Hematopoietic multipotent progenitor cell treated with erythropoietin and hydrocortisone succinate and interleukin-3 and kit ligand, for 4 days (in vitro differentiated cells): ENCODE data around the gene PCSK2.
"Not testable (repeated sequence)": the region's sequence is repeated elsewhere in the genome, so short reads cannot be mapped to it uniquely, and the experiment has no call there.

Experiments
- DNase-seq: peaks from one replicate; pipeline ENCODE4 v3.0.0-alpha.2; 2015

Gene PCSK2, protein sequence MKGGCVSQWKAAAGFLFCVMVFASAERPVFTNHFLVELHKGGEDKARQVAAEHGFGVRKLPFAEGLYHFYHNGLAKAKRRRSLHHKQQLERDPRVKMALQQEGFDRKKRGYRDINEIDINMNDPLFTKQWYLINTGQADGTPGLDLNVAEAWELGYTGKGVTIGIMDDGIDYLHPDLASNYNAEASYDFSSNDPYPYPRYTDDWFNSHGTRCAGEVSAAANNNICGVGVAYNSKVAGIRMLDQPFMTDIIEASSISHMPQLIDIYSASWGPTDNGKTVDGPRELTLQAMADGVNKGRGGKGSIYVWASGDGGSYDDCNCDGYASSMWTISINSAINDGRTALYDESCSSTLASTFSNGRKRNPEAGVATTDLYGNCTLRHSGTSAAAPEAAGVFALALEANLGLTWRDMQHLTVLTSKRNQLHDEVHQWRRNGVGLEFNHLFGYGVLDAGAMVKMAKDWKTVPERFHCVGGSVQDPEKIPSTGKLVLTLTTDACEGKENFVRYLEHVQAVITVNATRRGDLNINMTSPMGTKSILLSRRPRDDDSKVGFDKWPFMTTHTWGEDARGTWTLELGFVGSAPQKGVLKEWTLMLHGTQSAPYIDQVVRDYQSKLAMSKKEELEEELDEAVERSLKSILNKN

DNA sequence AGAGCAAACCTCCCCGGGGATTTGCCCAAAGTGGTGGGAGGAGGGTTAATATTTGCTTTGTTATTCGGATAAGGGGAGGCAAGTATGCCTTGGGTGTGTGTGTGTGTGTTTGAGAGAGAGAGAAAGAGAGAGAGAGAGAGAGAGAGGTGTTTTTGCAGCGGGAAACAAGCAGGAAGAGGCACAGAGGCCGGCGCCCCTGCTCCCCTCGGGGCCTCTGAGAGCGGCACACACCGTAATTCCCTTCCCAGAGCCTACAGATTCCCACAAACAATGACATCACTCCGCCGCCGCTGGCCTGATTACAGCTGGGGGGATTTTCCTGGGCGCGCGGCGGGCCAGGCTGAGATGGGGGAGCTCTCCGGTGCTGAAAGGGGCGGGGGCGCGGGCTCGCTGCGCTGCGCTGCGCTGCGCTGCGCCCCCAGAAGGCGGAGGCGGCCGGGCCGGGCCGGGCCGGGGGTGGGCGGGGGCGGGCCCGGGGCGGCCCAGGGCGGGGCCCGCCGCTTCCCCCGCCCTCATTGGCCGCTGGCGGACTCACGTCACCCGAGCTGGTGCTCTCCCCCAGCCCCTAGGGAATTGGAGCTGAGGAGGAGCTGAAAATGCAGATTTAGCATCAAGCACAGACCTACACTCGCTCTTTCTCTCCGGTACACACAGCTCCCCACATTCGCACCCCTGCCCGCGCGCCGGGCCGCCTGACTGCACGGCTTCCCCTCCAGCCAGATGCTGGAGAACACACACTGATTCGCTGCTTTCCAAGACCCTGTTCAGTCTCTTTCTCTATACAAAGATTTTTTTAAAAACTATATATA is at the start of gene PCSK2:
PCSK2 (plus strand) TSS at position 631 of the 809 bp plus-strand sequence. CDS start 266 bp downstream, outside the sequence.
- peak; percentile 31 for DNase-seq

DNA sequence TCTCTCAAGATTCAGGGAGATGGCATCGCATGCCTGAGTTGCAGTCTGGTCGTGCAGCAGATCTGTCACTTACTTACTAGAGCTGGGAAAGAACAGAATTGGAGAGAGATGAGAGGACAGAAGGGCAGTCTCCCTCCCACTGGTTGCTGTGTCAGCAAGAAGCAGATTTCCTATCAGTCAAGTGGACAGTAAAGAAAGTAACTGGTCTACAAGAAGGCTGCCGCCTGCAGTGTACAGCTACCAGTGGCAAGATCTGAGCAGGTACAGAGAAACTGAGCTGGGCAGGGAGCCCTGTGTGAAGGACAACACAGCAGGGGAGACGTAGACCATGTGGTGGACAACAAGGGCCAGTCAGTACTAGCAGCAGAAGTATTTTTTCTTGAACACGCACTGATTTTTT is 49.5 kb upstream of the PCSK2 start:
- no peak for DNase-seq

DNA sequence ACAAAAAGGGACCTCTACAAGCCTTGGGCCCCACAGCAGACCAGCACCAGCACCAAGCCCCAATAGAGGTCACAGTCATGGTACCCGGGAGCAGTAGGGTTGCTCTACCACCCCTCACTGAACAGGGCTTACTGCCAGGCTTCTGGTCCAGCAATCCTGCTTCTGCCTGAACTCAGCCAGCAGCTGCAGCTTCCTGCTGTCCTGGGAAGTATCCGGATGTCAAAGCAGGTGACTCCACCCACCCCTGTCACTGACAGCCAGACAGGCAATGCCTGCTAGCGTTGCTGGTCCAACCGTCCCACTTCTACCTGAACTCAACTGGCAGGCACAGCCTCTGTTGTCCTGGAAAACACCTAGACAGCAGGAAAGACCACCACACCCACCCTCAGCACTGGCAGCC is 47.0 kb upstream of the PCSK2 start:
- no peak for DNase-seq

DNA sequence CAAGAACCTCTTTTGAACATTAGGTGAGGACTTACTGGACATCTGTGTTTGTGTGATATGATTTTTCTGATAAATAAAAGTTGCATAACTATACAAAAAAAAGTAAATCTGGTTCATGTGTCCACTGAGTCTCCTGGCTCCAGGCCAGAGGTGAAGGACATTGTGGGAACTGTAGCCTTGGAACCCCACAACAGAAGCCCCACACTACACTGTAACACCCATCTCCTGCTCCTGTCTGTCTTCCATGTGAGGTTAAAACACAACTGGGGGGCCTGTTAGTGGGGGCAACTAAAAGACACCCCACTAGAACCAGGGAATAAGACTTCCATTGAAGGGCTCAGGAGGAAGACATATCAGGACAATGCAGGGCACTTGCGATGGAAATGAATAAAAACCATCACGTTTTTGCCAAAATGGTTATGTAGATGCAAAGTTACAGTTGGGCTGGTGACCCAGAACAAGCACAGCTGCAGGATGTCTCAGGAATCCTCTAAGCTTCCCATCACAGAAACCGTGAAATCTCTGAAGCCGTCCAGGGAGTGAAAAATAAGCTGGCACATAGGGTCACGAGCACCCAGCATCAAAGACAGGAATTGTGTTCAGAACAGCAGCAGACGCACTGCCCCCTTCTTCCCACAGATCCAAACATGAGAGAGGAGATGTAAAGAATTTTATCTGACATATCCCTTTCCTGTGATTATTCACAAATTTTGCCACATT is 36.7 kb upstream of the PCSK2 start:
- DNase-seq = no peak

DNA sequence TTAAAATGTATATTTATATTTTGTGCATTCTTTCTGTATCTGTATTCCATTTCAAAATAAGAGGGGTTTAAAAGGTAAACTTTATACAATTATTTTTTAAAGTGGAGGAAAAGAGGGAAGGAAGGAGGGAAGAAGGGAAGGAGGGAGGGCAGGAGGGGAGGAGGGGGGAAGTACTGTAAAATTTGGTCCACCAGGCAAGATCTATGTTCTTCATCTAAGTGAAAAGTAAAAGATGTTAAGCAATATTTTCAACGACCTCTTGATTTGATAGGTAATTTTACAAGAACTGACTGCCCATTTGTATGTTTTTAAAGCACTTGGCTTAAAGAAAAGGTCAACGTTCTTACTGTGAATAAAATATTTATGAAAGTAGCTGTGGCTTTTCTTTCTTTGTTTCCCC is 29.8 kb upstream of the PCSK2 start:
- DNase-seq = no peak

DNA sequence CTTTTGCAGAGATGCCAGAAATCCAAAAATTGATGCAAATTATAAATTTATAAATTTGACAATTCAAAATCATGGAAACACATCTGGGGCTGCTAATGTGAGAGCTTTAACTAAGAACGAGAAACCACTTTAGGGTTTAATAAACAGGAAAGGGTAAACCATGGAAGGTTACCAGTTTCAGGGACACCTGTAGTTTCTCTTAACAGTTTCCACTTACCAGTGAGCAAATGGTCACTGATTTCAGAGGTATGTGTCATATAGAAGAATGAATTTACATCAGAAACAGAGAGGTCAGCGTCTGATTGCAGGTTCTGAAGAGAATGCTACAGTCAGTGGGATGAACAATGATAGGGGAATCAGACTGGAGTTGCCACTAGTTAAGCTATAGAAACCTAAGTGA is 24.8 kb upstream of the PCSK2 start:
- no peak for DNase-seq

DNA sequence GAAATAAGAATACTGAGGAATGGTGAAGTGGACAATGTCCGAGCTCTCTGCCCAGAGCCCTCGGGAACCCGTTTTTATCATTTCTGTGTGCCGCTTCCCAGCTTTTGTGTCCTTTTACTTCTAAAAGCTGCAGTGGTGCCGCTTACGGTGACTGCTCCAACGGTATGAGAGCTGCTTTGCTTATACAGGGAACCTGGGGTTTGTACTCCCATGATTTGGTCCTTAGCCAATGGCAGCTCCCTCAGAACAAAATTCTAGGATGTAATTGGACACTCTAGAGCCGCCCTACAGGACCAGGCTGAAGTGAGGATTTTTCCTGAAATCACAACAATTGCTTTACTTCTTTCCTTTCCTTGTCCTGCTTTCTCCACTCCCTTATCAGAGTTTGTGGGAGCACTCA is 24.2 kb upstream of the PCSK2 start:
- DNase-seq = no peak

DNA sequence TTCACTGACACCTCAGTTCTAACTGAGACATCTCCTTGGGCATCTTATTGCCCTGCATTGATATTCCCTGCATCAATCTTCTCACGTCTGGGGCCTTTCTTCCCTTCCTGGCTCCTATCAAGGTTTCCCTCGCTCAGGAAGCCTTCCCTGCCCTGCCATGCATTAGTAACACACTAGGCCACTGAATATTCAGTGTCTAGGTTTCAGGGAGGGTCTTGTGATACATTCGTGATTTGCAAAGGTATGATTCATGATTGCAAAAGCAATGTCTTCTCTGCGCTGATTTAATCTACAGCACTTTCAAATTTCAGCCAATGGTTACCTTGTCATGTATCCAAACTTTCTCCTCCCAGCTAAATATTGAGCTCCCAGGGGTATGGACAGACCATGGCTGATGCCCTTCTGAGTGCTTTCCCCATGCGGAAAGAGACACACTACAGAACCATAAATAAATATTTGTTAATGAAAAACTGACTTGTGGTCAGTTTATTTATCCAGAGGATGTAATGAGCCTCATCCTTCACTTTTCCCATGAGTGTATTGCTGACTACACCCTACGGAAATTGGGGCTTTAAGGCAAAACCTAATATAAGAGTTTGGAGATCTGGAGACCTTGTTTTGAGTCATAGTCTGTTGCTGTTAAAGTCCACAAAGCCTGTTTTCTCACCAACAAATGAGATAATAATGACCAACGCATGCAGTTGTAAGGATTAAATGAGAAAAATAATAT is 21.6 kb upstream of the PCSK2 start:
- DNase-seq = no peak

DNA sequence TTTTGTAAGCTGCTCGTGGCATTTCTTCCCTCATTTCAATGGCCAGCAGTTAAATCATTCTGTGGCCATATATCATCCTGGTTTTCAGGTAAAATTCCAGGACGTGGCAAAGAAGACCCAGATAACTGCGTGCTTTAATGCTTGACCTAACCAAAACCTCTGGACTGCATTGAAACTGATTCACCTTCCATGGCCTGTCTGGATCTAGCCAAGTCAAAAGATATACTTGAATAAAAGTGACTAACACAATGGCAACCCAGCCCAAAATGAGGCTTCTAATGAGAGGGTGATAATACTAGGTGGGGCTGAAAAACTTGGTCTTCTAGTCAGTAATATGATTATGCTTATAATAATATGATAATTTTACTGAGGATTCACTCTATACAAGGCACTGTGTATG is 16.5 kb upstream of the PCSK2 start:
- no peak for DNase-seq

DNA sequence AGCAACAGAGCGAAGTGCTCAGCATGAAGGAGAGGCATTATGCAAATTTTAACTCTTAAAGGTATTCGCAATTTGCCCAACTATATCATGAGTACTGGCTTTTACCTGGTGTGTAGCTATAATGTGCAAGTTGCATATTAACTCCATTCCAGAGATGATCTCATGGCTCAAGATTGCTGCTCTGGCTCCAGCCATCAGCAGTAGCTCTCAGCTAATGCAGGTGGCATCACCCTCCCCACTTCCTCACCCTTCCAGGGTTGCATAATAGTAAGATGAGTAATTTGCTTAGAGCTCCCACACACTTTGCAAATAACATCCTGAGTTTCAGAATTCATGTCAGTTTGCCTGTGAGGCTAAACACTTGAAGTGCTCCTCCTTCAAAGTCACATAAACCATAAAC is 15.9 kb upstream of the PCSK2 start:
- DNase-seq = no peak

DNA sequence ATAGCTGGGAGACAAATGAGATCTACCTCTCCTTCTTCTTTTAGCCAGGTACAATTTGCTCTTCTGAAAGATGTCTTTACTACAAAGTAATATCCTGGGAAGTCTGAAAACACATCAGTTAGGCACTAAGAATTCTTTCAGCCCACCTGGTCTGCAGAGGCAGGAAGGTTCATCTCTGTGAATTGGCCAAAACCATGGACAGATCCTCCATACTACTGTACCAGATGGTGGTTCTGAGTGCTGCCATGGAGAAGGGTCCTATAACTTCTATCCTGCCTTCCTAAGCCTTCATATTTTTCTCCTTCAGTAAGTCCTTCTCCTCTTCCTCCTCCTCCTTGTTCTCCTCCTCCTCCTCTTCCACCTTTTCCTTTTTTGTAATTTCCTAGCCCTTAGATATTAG is 11.7 kb upstream of the PCSK2 start:
- no peak for DNase-seq

DNA sequence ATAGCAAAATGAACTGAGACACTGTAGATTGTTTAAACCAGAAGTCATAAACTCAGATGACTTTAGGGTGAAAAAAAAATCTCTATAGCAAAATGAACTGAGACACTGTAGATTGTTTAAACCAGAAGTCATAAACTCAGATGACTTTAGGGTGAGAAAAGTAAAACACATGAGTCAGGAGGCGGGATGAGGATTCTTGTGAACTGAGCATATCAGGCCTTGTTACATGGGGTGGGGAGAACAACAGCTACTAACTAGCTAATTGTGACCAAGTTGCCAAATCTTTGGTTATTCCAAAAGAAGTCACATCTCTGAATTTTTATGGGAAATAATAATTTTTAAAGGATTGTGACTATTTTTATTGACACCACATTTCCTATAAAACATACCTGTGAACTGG is 7.0 kb upstream of the PCSK2 start:
- DNase-seq = not testable (repeated sequence)

DNA sequence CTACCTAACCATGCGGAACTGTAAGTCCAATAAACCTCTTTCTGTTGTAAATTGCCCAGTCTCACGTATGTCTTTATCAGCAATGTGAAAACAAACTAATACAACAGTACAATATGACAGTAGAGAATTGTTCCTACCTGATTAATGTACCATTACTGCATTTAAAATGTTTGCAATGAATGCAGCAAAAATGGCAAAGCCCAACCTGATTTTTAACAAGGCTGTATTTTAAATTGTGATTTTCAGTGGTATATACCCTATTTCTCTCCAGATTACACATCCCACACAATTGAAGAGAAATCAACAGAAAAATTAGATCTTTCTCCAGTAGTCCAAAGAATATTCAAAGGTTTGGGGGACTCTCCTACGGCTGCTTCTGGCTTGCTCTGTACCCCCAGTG is 3.3 kb upstream of the PCSK2 start:
- DNase-seq = no peak

DNA sequence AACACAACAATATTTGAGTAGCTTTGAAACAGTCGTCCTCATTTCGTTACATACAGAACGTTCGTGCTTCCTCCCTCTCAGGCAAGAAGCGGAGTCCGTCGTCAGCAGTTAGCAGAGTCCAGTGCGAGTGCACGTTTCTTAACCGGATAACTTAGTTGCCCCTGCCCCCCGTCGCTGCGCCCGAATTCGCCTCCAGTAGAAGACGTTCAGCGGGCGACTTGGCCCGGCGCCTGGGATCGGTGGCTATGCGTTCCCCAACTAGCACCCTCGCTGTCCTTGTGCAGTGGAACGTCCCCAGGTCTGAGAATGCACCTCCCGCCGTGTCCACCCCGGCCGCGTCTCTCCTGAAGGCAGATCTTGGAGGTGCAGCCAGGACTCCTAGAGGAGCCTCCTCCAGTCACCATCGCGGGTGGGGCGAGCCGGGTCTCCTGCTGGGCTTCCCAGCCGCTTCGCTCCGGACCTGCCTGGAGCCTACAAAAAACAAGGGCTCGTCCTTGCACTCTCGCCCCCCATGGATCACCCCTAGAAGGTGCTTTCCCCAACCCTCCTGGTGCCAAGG is 910 bp upstream of the PCSK2 start:
- DNase-seq = peak; percentile 3

DNA sequence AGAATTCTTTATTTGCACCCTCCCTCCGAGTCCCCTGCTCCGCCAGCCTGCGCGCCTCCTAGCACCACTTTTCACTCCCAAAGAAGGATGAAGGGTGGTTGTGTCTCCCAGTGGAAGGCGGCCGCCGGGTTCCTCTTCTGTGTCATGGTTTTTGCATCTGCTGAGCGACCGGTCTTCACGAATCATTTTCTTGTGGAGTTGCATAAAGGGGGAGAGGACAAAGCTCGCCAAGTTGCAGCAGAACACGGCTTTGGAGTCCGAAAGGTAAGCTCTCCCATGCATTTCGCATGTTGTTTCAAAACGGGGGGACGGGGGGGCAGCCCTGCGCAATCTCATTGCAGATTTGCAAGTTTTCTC is 357 bp downstream of the PCSK2 start:
- no peak for DNase-seq

DNA sequence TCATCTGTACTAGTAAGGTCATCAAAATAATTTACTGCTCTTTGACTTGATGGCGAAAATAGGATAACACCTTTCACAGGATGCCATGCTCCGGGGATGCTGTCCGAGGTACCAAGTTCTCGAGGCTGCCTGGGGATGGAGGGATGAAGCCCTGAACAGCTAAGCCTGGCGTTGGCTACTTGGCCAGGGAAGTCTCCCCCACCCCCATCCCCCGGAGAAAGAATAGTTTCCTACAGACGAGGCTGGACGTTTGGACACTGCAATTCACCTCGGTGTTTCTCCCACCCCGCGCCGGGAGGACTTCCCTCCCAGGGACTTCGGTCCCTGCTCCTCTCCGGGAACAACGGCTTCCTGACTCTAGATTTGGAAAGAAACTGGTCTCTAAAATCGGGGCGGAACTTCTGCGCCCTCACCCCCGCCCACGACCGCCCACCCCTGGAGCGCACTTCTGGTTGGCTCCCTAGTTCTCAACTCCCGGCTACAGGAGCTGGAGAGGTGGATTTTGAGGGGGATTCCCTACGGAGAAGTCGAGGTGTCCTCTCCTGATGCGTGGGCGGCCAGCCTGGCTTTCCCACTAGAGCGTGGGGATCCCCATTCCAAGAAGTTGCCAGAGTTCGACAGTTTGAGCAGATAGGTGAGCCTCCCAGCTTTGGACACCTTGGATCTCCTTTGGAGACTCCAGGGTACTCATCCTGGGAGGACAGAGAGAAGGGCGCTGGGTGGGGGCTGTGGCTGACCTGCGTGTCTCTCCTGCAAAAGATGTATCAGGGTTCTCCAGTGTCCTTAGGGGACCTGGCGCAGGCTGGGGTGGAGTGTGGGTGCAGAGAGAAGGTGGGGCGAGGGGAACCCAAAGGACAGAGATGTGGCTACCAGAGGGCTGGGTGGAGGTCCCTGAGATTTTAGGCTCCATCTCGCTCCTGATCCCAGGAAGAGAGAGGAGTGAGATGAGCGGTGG is 1.1 kb downstream of the PCSK2 start:
- DNase-seq = peak; percentile 3

DNA sequence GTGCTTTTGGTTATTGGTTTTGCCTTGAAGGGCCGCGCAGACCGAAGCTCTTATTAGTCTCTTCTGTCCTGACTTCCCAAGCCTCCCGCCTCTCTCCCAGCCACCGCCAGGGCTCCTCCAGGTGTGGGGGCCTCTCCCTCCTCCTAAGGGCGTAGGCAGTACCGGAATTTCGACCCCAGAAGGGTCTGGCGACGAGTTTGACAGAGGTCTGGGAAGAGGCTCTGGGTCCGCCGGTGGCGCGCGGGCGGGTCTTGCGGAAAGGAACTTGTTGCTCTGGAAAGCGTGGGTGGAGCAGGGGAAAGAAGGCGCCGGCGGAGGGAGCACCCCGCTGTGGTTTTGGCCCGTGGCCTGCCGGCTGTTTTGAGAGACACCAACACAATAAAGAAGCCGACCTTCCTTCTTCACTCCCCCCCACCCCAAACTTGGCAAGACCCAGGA is 1.8 kb downstream of the PCSK2 start:
- DNase-seq = no peak

DNA sequence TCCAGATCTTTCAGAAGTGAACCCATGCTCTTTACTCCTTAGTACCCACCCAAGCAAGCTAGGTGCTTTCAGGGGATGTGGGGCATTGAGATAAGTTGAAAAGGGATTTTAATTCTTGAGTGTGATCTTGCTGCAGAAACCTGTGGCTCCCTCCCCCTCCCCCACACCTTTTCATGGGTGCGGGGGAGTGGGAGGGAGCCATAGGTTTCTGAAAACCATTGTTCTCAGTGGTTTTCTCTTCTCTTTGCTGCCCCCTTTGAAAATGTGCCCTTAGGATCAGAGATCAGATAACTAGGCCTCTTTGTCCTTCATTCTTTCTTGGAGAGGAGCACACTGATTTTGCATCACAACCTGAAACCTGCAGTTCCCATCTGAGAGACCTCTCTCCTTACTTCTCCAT is 2.4 kb downstream of the PCSK2 start:
- no peak for DNase-seq

DNA sequence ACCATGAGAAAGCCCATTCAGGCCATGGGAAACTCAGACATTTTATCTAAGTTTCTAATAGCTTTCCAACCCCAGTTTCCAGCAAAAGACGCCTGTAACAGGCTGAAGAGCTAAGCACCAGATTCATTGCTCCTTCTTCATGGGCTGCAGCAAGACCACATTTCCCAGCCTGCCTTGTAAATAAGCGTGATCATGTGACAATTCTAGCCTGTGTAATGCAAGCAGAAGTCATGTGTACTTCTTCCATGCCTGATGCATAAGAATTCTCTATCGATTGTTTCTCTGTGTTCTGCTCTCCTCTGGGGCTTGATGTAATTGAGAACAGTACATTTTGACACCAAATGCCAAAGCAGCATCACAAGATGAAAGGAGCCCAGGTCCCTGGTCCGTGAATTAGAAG is 6.8 kb downstream of the PCSK2 start:
- no peak for DNase-seq

DNA sequence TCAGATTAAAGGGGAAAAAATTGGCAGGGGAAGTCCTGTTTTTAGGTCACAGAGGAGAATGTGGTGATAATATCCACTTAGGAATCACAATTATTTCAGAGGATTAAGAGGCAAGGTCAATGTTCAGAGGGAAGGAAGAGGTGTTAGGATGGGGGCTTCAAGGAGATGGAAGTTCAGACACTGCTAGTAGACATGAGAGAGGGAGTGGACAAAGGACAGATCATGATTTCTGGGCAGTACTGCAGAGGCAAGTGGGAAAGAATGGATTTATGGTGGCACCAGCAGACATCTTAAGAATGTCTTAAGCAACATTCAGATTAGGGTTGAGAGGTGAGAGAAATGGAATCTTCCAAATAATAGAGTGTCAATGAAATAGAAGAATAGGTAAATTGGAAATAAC is 9.9 kb downstream of the PCSK2 start:
- DNase-seq = no peak

DNA sequence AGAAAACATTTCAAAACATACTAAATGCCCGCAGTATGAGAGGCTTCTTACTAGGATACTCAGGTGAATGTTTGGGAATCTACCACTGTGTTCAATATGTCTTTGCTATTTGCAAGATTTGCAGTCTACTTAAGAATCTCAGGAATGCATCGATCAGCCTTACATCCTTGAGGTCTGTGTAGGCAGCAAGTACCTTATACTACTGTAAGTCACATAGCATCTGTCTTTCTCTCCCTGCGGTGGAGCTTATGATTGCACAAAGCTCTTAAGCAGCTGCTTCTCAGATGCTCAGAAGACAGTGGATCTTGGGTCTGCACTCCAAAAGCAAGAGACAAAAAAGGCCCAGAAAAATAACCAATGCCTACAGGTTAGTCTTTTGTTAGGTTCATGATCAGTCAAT is 21.4 kb downstream of the PCSK2 start:
- DNase-seq = no peak
